Gastrocnemius medialis (tissue), 4 donors: ENCODE measurements around the gene MCF2L. TPM values are rescaled to one million over a fixed set of nuclear protein-coding genes. Genes with fewer than 3 reads are reported as not detected.

Experiments
- ATAC-seq, 2 donors: fragments of 150-250 bp; one replicate each; pipeline ENCODE4 v1.9.1; 2016
- DNase-seq, 2 donors: peaks; one replicate each; pipeline ENCODE4 v3.0.0-alpha.2; 2019
- H3K27ac ChIP-seq, 4 donors: fragments of 200-600 bp; sonication (generic); 1 replicate in 1 of 4; 2 replicates in 3 of 4; pipeline ENCODE4 v1.5.1; 2016 to 2018; ENCODE audit warnings: mild to moderate bottlenecking in 2 of 4, moderate library complexity in 1 of 4
- H3K27me3 ChIP-seq, 3 donors: fragments of 200-600 bp; sonication (generic) in 2 of 3; 1 replicate in 1 of 3; 2 replicates in 2 of 3; pipeline versions ENCODE4 v1.5.1 to v1.6.0; 2016 to 2019; ENCODE audit warnings: mild to moderate bottlenecking in 1 of 3, moderate library complexity in 1 of 3
- H3K36me3 ChIP-seq, 2 donors: fragments of 200-600 bp; sonication (generic) in 1 of 2; one replicate each; pipeline ENCODE4 v1.5.1; 2017 to 2018
- H3K4me1 ChIP-seq, 2 donors: fragments of 200-600 bp; sonication (generic) in 1 of 2; one replicate each; pipeline ENCODE4 v1.5.1; 2016 to 2017; ENCODE audit warnings: mild to moderate bottlenecking in 2 of 2
- H3K4me3 ChIP-seq, 4 donors: fragments of 200-600 bp; sonication (generic) in 3 of 4; 1 replicate in 1 of 4; 2 replicates in 3 of 4; pipeline ENCODE4 v1.5.1; 2016 to 2019; ENCODE audit warnings: mild to moderate bottlenecking in 2 of 4
- H3K9me3 ChIP-seq, 3 donors: fragments of 200-600 bp; sonication (generic) in 2 of 3; 1 replicate in 1 of 3; 2 replicates in 2 of 3; pipeline ENCODE4 v1.5.1; 2016 to 2019
- POLR2A ChIP-seq, 2 donors: fragments of 450-650 bp; IDR thresholded peaks; one replicate each; pipeline ENCODE4 v1.6.1; 2017; ENCODE audit warnings: antibody characterized with exemption in 2 of 2, mild to moderate bottlenecking in 2 of 2, moderate library complexity in 2 of 2
- in situ Hi-C, 4 donors: fragments of 200-750 bp; cut with MboI; loops; one replicate each; pipeline versions ENCODE4 v1.15.0 to v1.8.0; 2017; ENCODE audit warnings: low sequenced_read_pairs in 4 of 4
- intact Hi-C: fragments of 100-400 bp; cut with DNase I; formaldehyde crosslinking; loops from one replicate; pipeline ENCODE4 v1.15.1; 2023; ENCODE audit warnings: low total_unique reads
- total RNA-seq, 4 donors: library from RNA; depleted of rRNA; stranded (reverse); fragments of >200 nt; gene quantifications; one replicate each; pipeline versions ENCODE4 v1.1.0 to v1.2.3, GENCODE V29; 2016
- TF ChIP-seq, protein P1 (sequence below), 5 experiments: fragments of 450-650 bp in 3 of 5; fragments of 200-600 bp in 2 of 5; sonication (generic) in 2 of 5; IDR thresholded peaks in 4 of 5; conservative IDR thresholded peaks in 1 of 5; 1 replicate in 4 of 5; 2 replicates in 1 of 5; pipeline ENCODE4 v1.5.1; 2016 to 2019; ENCODE audit warnings: antibody characterized with exemption in 5 of 5, mild to moderate bottlenecking in 3 of 5, moderate library complexity in 3 of 5

The MCF2L gene
- total RNA-seq, 4 donors from 2014 or later = 16.1 to 21.2 (median 19.4) TPM

- Histone ChIP-seq H3K9me3 (no peaks in the 10 kb centered on the region), H3K36me3 (no peaks in the 10 kb centered on the region), H3K27ac (no peak overlapping the region), H3K27me3 (no peaks in the 10 kb centered on the region), H3K4me1 (peaks cover 6 to 8% of the 10 kb centered on the region in 2 donors), H3K4me3 (no peak overlapping the region)
- TF ChIP-seq, protein P1, sequence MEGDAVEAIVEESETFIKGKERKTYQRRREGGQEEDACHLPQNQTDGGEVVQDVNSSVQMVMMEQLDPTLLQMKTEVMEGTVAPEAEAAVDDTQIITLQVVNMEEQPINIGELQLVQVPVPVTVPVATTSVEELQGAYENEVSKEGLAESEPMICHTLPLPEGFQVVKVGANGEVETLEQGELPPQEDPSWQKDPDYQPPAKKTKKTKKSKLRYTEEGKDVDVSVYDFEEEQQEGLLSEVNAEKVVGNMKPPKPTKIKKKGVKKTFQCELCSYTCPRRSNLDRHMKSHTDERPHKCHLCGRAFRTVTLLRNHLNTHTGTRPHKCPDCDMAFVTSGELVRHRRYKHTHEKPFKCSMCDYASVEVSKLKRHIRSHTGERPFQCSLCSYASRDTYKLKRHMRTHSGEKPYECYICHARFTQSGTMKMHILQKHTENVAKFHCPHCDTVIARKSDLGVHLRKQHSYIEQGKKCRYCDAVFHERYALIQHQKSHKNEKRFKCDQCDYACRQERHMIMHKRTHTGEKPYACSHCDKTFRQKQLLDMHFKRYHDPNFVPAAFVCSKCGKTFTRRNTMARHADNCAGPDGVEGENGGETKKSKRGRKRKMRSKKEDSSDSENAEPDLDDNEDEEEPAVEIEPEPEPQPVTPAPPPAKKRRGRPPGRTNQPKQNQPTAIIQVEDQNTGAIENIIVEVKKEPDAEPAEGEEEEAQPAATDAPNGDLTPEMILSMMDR (IDR thresholded peaks at IDR 0.05 in 4 of 5, conservative IDR thresholded peaks at IDR 0.05 in 1 of 5) = no peak
- no peak for TF ChIP-seq POLR2A (IDR thresholded peaks at IDR 0.05)
- intact Hi-C loops (no loop called here), in situ Hi-C loops (no loop called here)
- DNase-seq = no peak
- ATAC-seq = no peak
Measured at GRCh38 chr13:113087923-113088690, 119.1 kb downstream of the MCF2L start.

DNA sequence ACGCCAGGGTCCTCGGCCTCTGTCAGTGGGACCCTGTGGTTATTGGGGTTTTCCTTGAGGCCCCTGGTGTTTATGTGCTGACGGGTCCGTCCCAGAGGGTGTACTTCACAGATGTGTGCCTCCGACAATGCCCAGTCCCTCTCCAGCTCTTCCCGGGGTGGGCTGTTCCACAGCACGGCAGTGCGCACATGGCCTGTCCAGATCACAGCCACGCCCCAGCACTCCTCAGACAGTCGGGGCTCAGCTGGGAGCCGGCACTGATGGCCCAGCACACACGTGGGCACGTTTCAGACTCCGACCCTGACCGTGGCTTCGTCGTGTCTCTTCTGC is 119.6 kb downstream of the MCF2L start:
- TF ChIP-seq, protein P1 (IDR thresholded peaks at IDR 0.05 in 4 of 5, conservative IDR thresholded peaks at IDR 0.05 in 1 of 5) = no peak
- TF ChIP-seq POLR2A (IDR thresholded peaks at IDR 0.05) = no peak
- Histone ChIP-seq H3K27me3 (no peaks in the 10 kb centered on the region), H3K9me3 (no peaks in the 10 kb centered on the region), H3K4me1 (peaks cover 1 to 2% of the 10 kb centered on the region in 2 donors), H3K4me3 (no peak overlapping the region), H3K36me3 (no peaks in the 10 kb centered on the region), H3K27ac (no peak overlapping the region)
- intact Hi-C loops = no loop called here
- DNase-seq = no peak
- in situ Hi-C loops = no loop called here
- no peak for ATAC-seq

GRCh38 chr13:113089693-113090414 is 120.8 kb downstream of the MCF2L start:
- ATAC-seq = no peak
- no peaks in the 10 kb centered on the region for H3K36me3 ChIP-seq
- intact Hi-C loops (no loop called here), in situ Hi-C loops (no loop called here)
- no peak for DNase-seq
- no peaks in the 10 kb centered on the region for H3K9me3 ChIP-seq
- no peaks in the 10 kb centered on the region for H3K4me1 ChIP-seq
- no peaks in the 10 kb centered on the region for H3K27me3 ChIP-seq
- no peak for TF ChIP-seq POLR2A (IDR thresholded peaks at IDR 0.05)
- TF ChIP-seq, protein P1 (IDR thresholded peaks at IDR 0.05 in 4 of 5, conservative IDR thresholded peaks at IDR 0.05 in 1 of 5) = no peak
- H3K27ac ChIP-seq = no peak overlapping the region
- H3K4me3 ChIP-seq = no peak overlapping the region

GRCh38 chr13:113090415-113090770 is 121.4 kb downstream of the MCF2L start:
- H3K9me3 ChIP-seq = no peaks in the 10 kb centered on the region
- in situ Hi-C loops = no loop called here
- no peaks in the 10 kb centered on the region for H3K4me1 ChIP-seq
- TF ChIP-seq POLR2A (IDR thresholded peaks at IDR 0.05) = no peak
- TF ChIP-seq, protein P1 (IDR thresholded peaks at IDR 0.05 in 4 of 5, conservative IDR thresholded peaks at IDR 0.05 in 1 of 5) = no peak
- DNase-seq (no peak), ATAC-seq (no peak)
- no peaks in the 10 kb centered on the region for H3K27me3 ChIP-seq
- no peak overlapping the region for H3K27ac ChIP-seq
- H3K4me3 ChIP-seq = no peak overlapping the region
- intact Hi-C loops = no loop called here
- H3K36me3 ChIP-seq = no peaks in the 10 kb centered on the region
